Measurements from ENCODE around the gene SCARF2.

DNA sequence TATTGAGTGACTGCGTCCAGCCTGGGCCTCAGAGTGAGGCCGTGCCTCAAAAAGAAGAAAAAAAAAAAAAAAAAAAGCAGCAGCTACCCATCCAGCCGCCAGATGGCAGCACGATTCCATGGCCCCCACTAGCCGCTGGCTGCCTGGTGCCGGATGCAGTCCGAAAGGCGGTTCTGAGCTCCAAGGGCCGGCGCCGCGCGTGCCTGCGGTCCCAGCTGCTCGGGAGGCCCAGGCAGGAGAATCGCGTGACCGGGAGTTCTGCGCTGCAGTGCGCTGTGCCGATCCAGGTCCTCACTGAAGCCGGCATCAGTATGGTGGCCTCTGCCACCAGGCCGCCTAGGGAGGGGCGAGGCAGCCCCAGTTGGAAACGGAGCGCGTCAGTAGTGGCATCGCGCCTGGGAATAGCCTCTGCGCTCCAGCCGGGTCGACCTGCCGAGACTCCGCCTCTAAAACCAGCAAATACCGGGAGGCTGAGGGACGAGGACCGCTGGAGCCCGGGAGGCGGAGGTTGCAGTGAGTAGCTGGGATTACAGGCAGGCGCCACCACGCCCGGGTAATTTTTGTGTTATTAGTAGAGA lies 19.3 kb downstream of the SCARF2 start:
- TF ChIP-seq CTCF (IDR thresholded peaks at IDR 0.05) (peak; percentile 68 to 86 (median 78)), POLR2A (IDR thresholded peaks at IDR 0.05) (no peak), POLR2AphosphoS5 (IDR thresholded peaks at IDR 0.05) (no peak)
